ENCODE measurements around the gene IPO11.
"Not testable (repeated sequence)": the region's sequence is repeated elsewhere in the genome, so short reads cannot be mapped to it uniquely, and the experiment has no call there.

IPO11 gene

GRCh38 chr5:62555930-62556329, 143.4 kb downstream of the IPO11 start:
- H3K4me3 ChIP-seq (ENCODE audit: low read depth, low read length), result no peak overlapping the region
- TF ChIP-seq, protein P1, sequence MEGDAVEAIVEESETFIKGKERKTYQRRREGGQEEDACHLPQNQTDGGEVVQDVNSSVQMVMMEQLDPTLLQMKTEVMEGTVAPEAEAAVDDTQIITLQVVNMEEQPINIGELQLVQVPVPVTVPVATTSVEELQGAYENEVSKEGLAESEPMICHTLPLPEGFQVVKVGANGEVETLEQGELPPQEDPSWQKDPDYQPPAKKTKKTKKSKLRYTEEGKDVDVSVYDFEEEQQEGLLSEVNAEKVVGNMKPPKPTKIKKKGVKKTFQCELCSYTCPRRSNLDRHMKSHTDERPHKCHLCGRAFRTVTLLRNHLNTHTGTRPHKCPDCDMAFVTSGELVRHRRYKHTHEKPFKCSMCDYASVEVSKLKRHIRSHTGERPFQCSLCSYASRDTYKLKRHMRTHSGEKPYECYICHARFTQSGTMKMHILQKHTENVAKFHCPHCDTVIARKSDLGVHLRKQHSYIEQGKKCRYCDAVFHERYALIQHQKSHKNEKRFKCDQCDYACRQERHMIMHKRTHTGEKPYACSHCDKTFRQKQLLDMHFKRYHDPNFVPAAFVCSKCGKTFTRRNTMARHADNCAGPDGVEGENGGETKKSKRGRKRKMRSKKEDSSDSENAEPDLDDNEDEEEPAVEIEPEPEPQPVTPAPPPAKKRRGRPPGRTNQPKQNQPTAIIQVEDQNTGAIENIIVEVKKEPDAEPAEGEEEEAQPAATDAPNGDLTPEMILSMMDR (IDR thresholded peaks at IDR 0.05; ENCODE audit: borderline replicate concordance, insufficient read depth, low read depth, low read length), result no peak

- TF ChIP-seq, protein P1 (IDR thresholded peaks at IDR 0.05; ENCODE audit: borderline replicate concordance, insufficient read depth, low read depth, low read length), result no peak
- no peak overlapping the region for H3K4me3 ChIP-seq (ENCODE audit: low read depth, low read length)
Measured at GRCh38 chr5:62558941-62559340, 146.4 kb downstream of the IPO11 start.

DNA sequence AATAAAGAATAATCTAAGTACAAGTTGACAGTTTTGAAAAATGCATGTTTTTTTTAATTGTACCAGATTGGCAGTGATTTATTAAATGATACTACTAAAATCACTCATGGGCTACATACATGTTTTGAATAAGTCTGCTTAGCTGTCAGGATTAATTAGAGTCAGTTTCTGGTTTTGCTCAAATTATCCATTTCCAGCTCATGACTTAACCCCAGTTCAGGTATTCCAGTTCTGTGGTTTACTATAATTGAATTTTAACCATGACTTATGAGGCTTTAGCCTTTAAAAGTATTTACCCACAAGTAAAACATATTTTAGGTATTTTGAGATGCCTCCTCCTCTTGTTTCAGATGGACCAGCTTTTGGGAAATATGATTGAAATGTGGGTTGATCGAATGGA, 148.2 kb downstream of the IPO11 start:
- no peak overlapping the region for H3K4me3 ChIP-seq (ENCODE audit: low read depth, low read length)

DNA sequence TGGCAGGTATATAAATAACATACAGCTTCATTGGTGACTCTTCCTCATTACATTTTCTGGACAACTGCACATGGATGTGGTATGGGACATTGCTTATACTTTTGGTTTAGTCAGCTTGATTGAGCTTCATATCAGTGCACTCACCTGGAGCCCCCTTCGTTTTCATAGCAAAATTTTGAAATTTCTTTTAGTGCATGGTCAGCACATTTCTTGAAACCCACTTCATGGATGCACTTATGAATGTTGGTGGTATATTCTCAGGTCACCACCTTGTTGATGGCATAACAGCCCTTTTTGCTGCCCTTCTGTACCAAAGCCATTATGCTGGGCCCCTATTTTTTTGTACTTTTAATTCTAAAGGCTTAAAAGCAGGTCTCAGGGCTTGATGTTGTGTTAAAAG, 149.3 kb downstream of the IPO11 start:
- H3K4me3 ChIP-seq (ENCODE audit: low read depth, low read length), result no peak overlapping the region

More for the DNA sequence above, 148.2 kb downstream of the IPO11 start:
- TF ChIP-seq, protein P1 (IDR thresholded peaks at IDR 0.05; ENCODE audit: borderline replicate concordance, insufficient read depth, low read depth, low read length), result no peak

GRCh38 chr5:62562867-62563266, 150.3 kb downstream of the IPO11 start:
- no peak overlapping the region for H3K4me3 ChIP-seq (ENCODE audit: low read depth, low read length)
- TF ChIP-seq, protein P1 (IDR thresholded peaks at IDR 0.05; ENCODE audit: borderline replicate concordance, insufficient read depth, low read depth, low read length), result no peak

More for the DNA sequence above, 149.3 kb downstream of the IPO11 start:
- TF ChIP-seq, protein P1 (IDR thresholded peaks at IDR 0.05; ENCODE audit: borderline replicate concordance, insufficient read depth, low read depth, low read length), result no peak

DNA sequence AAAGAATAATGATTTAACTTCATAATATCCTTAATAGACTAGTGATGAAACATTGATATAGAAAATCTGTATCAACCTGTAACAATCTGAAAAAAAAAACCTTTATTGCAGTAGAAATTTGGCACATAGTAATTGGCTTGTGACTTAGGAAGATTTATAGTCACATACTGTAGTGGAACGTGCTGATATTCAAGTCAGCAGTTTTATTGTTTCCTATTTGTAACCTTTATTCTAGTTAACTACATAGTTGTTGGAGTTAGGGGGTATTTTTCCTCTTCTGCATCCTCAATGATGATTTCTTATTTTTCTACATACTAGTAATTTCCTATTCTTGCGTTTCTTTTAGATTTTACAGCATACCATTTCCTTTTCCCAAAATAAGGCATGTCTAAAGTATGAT, 151.5 kb downstream of the IPO11 start:
- H3K4me3 ChIP-seq (ENCODE audit: low read depth, low read length), result no peak overlapping the region
- TF ChIP-seq, protein P1 (IDR thresholded peaks at IDR 0.05; ENCODE audit: borderline replicate concordance, insufficient read depth, low read depth, low read length), result no peak

- not testable (repeated sequence) for H3K4me3 ChIP-seq (ENCODE audit: low read depth, low read length)
Measured at GRCh38 chr5:62565740-62566139, 153.2 kb downstream of the IPO11 start.

DNA sequence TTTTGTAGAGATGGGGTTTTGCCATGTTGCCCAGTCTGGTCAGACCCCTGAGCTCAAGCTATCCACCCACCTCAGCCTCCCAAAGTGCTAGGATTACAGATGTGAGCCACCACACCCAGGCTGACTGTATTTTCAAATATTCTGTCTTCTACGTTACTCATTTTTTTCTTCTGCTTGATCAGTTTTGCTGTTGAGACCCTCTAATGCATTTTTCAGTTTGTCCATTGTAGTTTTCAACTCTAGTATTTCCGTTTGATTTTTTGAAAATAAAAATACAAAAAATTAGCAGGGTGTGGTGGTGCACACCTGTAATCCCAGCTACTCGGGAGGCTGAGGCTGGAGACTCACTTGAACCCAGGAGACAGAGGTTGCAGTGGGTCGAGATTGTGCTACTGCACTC, 155.6 kb downstream of the IPO11 start:
- TF ChIP-seq, protein P1 (IDR thresholded peaks at IDR 0.05; ENCODE audit: borderline replicate concordance, insufficient read depth, low read depth, low read length), result no peak
- no peak overlapping the region for H3K4me3 ChIP-seq (ENCODE audit: low read depth, low read length)

Measured in GM12875 (cell line).